Measurements from ENCODE around the gene UBE2M.
A peak's percentile ranks its signal among the peaks of the same experiment; 100 is the strongest.
"Not testable (repeated sequence)": the region's sequence is repeated elsewhere in the genome, so short reads cannot be mapped to it uniquely, and the experiment has no call there.

The UBE2M gene

DNA sequence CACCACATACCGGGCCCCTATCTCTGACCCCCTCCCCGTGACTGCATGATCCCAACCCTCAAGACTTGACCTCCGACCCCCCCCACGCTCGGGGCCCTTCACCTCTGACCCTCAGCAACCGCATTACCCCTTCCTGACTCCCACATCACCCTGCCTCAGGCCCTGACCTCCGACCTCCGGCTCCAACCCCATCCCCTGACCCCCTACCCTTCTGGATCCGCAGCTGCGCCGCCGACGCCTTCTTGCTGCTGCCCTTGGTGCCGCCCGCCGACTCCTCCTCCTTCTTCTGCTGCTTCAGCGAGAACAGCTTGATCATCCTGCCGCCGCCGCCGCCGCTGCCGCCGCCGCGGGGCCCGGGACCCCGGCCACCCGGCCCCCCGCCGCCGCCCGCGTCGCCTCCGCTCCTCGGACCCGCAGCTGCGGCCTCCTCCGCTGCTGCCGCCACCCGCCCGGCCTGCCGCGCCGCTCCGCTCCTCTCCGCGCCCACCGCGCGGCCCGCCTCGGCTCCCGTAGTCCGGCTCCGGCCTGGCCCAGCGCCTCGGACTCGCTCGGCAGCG, at the start of gene UBE2M:
TSS of gene UBE2M (minus strand) at position 546 of the 557 bp plus-strand sequence. CDS start at position 316, 230 bp downstream.
- H3K4me3 ChIP-seq (ENCODE audit: low read length) = peak within 1 kb of the TSS; percentile 97
- TF ChIP-seq ZNF274 (IDR thresholded peaks at IDR 0.05; ENCODE audit: low read depth, low read length) = no peak

DNA sequence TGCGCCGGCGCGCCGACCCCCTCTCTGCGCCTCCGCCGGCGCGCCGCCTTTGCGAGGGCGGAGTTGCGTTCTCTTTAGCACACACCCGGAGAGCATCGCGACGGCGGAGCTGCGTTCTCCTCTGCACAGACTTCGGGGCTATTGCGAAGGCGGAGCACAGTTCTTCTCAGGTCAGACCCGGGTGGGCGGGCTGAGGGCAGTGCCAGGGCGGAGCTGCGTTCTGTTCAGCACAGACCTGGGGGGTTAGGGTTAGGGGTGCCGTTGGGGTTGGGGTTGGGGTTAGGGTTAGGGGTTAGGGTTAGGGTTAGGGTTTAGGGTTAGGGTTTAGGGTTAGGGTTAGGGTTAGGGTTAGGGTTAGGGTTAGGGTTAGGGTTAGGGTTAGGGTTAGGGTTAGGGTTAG, 48.8 kb upstream of the UBE2M start:
- not testable (repeated sequence) for H3K4me3 ChIP-seq (ENCODE audit: low read length)

DNA sequence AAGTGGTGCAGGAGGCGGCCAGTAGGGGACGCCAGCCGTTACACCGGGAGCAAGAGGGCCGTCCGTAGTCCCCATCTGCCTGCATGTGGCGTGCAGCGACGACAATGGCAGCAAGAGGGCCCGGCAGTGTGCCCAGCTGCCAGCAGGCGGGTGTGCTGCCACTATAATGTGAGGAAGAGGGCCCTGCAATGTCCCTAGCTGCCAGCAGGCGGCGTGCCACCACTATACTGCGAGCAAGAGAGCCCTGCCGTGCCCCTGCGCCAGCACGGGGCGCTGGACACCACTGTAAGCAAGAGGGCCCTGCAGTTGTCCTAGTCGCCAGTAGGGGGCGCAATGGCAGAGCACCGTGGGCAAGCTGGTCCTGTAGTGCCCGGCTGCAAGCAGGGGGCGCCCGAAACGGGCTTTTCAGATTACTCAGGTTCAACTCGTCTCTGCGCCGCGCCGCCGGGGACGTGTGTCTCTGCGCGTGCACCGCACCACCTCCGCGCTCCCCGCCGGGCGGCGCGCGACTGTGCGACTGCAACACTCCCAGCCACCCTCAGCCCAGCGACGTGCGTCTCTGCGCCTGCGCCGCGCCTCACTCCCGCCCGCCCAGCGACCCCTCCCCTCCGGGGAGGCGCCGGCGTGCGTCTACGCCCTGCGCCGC, 48.0 kb upstream of the UBE2M start:
- not testable (repeated sequence) for H3K4me3 ChIP-seq (ENCODE audit: low read length)

DNA sequence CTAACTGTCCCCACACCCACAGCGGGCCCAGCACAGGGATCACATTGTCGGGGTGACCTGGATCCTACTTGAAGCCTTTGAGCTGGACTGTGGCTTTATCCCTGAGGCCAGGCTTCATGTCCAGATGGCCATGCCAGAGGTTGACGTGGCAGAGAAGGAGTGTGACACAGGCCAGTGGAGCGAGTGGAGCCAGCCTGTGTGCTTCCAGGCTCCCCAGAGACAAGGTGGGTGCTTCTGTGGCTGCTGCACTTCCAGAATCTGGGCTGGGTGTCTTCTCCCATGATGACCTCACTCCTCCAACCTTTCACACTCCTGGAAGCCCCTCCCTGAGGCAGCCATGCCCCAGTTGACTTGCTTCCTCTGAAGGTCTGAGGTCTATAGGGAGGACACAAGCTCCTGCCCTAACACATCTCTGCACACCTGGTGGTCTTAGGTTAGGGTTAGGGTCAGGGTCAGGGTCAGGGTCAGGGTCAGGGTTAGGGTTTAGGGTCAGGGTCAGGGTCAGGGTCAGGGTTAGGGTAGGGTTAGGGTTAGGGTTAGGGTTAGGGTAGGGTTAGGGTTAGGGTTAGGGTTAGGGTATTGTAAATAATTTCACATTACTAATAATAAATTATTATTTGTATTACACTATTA, 27.8 kb upstream of the UBE2M start:
- TF ChIP-seq ZNF274 (IDR thresholded peaks at IDR 0.05; ENCODE audit: low read depth, low read length) = no peak
- H3K4me3 ChIP-seq (ENCODE audit: low read length) = no peak overlapping the region

DNA sequence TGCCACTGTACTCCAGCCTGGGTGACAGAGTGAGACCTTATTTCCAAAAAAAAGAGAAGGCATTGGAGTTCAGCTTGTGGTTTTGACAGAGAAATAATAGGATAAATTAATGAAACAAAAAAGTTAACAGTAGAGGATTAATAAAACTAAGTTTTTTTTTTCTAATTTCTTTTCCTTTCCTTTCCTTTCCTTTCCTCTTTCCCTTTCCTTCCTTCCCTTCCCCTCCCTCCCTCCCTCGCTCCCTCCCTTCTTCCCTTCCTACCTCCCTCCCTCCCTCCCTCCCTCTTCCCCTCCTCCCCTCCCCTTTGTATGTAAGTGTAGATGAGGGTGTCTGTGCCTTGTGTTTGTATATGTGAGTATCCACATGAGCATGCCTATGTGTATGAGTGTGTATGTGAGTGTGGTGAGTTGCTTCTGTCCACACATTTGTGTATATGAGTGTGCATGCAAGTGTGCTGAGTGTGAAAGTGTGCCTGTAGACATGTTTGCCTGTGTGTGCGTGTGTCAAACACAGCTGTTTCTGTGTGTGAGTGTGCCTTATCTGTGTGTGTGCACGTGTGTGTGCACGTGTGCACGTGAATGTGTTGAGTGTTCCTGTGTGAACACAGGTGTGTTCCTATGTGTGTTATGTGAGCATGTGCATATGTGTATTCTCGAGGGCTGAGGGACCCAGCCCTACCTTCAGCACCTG, 27.2 kb upstream of the UBE2M start:
- no peak for TF ChIP-seq ZNF274 (IDR thresholded peaks at IDR 0.05; ENCODE audit: low read depth, low read length)
- H3K4me3 ChIP-seq (ENCODE audit: low read length) = no peak overlapping the region

DNA sequence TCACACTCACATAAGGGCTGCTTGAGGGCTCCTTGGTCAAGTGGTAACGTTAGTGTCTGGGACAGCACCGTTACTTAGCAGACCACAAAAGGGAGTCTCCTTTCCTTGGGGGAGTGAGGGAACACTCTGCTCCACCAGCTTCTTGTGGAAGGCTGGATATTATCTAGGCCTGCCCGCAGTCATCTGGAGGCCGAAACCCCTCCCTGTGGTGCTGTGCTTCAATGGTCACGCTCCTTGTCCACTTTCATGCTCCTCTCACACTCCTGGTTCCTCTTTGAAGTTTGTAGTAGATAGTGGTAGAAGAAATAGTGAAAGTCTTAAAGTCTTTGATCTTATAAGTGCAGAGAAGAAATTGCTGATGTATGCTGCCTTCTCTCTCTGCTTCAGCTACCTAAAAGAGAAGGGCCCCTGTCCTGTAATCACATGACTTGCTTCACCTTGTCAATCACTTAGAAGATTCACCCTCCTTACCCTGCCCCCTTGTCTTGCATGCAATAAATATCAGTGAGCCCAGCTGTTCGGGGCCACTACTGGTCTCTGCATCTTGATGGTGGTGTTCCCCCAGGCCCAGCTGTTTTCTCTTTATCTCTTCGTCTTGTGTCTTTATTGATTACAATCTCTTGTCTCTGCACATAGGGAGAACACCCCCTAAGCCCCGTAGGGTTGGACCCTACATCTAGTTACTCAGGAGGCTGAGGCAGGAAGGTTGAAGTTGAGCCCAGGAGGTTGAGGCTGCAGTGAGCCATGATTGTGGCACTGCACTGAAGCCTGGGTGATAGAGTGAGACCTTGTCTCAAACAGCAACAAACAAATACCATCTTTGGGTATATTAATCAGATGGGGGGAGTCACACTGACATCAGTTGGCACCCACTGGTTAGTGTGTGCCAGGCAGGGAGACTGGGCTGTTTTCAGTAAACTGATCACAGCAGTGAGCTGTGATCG, 26.4 kb upstream of the UBE2M start:
- TF ChIP-seq ZNF274 (IDR thresholded peaks at IDR 0.05; ENCODE audit: low read depth, low read length) = no peak
- H3K4me3 ChIP-seq (ENCODE audit: low read length) = no peak overlapping the region

DNA sequence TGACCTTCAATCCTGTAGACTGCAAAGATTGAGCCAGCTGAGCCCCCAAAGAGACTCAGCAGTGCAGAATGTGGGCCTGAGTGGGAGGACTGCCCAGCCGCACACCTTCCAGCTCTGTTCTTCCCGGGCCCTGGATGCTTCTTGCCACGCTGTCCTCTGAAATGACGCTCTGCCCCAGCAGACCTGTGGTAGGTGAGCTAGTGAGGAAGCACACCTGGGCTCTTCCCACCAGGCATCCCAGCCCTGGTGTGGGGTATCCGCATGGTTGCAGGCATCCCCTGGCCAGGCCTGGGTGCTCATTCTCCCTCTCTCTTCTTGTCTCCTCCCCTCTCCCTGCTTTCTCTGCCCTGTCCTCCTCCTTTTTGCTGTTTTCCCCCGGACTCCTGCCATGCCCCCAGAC, 24.6 kb upstream of the UBE2M start:
- TF ChIP-seq ZNF274 (IDR thresholded peaks at IDR 0.05; ENCODE audit: low read depth, low read length) = no peak
- no peak overlapping the region for H3K4me3 ChIP-seq (ENCODE audit: low read length)

DNA sequence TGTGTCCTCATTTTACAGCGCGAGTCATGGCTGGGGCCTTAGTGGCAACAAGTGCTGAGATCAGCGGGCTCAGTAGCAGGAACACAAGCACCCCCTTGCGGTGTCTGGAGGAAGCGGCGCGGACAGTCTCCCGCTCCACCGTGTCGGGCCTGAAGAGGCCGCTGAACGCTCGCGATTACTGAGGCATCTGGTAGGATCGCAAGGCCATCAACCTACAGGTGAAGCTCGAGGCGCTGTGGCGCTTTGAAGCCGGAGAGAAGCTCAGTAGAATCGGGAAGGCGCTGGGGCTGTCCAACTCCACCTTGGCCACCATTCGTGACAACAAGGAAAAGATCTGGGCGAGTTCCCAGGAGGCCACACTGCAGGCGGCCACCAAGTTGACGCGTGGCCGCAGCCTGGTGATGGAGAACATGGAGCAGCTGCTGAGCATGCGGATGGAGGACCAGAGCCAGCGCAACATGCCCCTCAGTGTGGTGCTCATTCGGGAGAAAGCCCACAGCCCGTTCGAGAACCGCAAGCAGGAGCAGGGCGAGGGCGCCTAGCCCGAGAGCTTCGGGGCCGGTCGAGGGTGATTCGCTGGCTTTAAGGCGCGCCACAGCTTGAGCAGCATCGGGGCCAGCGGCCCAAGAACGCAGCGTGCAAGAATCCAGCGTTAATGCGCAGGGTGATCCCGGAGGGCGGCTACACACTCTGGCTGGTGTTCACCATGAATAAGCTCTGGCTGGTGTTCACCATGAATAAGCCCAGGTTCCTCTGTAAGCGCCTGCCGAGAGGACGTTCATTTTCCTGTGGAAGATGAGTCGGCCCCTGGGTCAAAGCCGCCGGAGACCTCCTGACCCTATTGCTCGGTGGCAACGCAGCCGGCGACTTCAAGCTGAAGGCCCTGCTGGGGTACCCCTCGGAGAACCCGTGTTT, 23.1 kb upstream of the UBE2M start:
- no peak for TF ChIP-seq ZNF274 (IDR thresholded peaks at IDR 0.05; ENCODE audit: low read depth, low read length)
- H3K4me3 ChIP-seq (ENCODE audit: low read length) = no peak overlapping the region

DNA sequence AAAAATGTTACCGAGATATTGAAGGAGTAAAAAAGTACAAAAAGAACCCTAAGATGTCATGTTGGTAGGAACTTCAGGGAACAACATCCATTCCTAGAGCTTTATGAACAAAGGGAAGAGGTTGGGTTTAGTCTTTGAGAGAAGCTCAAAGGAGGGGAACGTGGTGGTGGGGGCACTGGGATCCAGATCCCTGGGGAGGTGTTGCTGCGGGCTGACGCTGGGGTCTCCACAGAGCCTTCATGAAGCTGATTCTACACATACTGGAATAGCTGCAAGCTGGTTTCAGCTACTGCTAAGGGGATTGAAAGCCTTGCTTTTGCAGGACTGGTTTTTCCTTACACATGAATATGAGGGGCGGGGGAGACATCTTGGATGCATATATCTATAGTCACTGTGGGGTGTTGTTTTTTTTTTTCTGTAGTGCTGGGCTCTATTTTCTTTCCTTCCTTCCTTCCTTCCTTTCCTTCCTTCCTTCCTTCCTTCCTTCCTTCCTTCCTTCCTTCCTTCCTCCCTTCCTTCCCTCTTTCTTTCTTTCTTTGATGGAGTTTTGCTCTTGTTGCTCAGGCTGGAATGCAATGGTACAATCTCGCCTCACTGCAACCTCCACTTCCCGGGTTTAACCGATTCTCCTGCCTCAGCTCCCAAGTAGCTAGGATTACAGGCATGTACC, 21.2 kb upstream of the UBE2M start:
- H3K4me3 ChIP-seq (ENCODE audit: low read length) = no peak overlapping the region
- TF ChIP-seq ZNF274 (IDR thresholded peaks at IDR 0.05; ENCODE audit: low read depth, low read length) = no peak

DNA sequence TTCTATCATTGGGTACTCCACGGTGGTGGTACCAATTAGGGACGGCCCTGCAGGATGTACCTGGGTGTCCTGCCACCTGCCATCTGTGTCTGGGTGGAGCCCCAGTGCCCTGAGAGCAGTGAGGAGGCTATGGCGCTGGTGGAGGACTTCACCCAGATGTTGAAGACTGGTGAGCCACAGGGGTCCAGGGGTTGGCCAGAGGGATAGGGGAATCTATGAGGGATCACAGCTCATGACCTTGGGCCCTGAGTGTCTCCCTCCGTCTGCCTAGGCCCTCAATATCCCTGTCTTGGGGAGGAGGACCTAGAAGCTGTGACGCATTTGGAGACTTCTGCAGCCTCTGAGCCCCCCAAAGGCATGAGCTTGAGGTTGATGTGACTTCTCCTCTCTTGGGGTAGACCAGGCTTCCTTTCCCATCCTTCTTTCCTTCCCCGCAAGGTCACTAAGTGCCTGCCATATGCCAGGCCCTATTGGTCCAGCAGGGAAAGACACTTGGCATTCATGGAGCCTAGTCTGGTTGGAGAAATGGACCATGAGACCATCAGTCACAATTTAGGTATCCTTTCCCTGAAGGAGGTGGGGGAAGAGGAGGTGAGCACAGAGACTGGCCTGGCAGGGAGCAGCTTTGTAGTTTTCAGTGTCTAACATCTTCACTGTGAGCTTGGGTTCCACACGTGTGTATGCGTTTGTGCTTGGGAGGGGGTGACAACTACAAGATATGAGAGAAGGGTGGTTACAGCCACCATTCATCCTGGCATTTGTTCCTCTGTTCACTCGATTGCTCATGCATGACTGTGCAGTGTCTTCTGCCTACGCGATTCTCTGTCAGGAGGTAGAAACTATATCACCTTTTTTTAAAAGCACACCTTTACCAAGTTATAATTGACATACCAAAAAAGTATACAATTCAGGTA, 19.9 kb upstream of the UBE2M start:
- TF ChIP-seq ZNF274 (IDR thresholded peaks at IDR 0.05; ENCODE audit: low read depth, low read length) = no peak

DNA sequence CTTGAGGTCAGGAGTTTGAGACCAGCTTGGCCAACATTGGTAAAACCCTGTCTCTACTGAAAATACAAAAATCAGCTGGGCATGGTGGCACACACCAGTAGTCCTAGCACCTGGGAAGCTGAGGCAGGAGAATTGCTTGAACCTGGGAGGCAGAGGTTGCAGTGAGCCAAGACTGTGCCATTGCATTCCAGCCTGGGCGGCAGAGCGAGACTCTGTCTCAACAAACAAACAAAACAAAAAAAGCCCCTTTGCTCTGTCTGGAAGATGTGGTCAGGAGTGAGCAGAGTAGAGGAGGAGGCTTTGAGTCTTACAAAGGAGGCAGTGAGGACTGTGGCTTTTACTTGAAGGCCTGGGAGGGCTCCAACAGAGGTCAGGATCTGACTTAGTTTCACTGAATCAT, 19.2 kb upstream of the UBE2M start:
- not testable (repeated sequence) for H3K4me3 ChIP-seq (ENCODE audit: low read length)

More for the DNA sequence above, 19.9 kb upstream of the UBE2M start:
- no peak overlapping the region for H3K4me3 ChIP-seq (ENCODE audit: low read length)

All from GM08714 (cell line).